ENCODE measurements around the gene TEX53.
A peak's percentile ranks its signal among the peaks of the same experiment; 100 is the strongest.

Gene TEX53

DNA sequence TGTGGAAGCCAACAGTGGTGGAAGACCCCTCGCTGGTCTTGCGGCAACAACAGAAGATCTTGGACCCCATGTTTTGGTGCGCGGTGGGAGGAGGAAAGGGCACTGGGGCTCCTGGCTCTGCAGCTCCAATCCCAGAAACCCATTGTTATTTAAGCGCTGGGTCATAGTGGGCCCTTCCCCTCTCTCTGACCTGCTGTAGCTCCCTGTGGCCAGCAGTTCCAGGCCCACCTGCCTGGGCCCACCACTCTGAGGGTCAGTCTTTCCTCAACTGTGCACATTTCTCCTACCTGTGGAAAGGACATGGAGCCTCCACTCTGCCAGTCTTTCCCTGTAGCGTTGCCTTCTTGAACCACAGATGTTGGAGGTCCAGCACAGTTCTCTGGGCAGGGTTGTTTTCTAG lies at the start of gene TEX53:
Gene TEX53, minus strand, starts transcription at position 101 of the 400 bp plus-strand sequence. Its CDS starts 31 bp downstream, at position 70.
- DNase-seq = no peak

DNA sequence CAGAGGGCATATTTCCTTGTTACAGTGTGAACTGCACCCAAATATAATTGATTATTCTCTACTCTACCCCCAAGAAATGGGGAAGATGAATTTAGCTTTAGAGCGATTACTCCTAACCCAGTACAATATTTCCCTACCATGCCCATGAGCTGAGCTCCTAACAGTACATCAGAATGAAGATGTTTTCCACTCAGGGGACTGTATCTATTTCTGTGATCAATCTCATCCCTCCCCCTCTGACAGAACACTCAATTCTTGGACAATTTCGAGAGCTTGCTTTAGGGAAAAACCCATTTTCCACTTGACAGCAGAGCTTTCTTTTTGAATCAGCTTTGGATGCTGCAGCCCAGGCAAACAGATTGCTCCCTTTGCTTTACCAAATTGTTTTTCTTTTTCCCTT lies 49.1 kb upstream of the TEX53 start:
- no peak for DNase-seq

DNA sequence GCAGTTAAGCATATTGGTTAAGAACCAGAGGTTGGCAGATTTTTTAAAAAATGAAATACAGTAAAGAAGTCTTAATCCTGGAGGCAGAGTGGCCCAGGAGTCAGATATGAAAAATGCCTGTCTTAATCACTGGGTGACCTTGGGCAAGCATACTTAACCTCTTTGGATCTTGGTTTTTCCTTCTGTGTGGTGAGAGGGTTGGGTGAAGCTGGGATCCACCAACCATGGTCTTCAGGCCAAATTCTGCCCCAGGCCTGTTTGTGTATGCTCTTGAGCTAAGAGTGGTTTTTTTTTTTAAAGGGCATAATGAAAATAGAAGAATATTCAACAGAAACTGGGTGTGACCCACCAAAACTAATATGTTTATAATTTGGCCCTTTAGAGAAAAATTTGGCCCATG lies 44.4 kb upstream of the TEX53 start:
- DNase-seq = no peak

DNA sequence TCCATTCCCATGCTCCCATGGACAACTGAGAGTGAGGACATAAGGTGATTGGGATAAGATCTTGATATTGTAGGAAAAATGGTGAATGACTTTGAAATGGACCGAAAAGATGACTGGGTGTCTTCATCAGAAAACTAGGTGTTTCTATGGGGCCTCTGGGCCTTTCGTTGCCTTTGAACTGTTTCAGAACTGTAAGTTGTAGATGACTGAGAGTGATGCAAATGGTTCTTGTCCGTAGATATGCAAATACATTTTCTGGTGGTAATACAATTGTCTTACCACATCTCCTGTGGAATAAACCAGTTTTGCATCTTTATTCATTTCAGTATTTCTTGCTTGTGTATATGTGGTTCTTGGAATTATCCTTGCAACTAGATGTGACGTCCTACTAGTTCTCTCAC lies 40.3 kb upstream of the TEX53 start:
- no peak for DNase-seq

DNA sequence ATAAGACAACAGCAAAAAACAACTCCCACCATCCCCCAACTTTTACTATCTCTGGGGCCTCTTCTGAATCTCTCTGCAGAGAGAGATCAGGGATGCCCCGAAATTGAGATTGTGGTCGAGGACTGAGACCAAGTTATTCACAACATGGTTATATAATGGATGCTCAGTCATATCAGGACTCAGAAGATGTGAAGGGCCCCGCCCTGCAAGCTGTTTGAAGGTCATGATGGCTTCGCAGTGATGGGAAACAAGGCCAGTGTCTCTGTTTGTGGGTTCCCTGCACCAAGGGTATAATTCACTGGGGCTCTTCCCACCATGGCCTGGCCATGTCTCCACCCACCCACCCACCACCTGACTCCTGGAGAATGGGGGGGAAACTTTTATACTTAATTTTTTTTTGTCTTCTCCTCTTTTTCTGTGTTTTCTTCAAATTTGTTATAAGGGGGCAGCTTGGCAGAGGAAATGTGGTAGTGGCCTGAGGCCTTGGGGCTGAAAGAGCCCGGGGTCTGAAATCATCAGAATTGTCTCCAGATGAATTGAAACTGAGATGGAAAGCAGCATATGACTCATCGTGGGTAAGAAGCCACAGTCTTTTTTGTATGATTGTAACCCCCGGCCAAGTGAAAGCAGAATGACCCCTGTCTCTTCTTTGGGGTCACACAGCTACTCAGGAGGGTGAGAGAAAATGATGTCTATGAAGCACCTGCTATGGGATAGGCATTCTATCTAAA lies 39.4 kb upstream of the TEX53 start:
- no peak for DNase-seq

DNA sequence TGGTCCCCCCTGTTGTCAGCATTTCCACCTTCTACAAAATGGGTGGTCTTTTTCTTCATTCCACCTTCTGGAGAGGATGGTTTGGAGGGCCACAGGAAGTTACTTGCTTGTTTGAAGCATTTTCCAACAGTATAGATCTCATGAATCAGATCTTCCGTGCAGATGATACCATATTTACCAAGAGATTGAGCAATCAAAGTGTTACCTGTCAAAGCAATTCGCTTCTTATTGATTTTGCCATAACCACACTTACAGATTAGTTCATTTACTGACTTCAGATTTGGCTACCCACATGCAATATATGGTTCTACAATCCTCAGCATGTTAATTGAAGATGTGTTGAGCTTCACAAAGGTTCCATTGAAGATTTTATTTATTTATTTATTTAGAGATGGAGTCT lies 38.3 kb upstream of the TEX53 start:
- DNase-seq = no peak

DNA sequence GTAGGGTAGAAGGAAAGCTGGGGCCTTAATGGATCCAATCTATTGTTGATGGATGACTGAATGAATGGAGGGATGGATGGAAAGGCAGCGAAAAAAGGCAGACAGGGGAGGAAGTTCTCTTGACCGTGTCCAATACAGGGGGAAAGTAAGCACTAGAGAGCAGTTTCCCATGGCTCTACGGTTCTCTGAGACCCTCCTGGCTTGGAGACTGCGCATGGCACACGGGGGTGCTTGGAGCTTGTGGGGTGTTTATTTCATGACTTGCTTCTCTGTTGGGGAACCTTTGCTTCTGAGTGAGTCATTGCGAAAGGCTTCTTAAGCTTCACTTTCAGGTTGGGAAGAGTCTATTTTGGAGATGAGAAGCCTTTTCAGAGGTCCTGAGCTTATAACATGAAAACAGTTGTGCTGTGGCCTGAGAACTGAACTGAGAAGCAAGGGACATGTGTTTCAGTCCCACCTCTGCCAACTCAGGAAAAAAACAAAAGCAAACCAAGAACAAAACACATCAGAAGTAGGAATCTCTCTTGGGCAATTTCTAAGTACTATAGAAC lies 37.2 kb upstream of the TEX53 start:
- no peak for DNase-seq

DNA sequence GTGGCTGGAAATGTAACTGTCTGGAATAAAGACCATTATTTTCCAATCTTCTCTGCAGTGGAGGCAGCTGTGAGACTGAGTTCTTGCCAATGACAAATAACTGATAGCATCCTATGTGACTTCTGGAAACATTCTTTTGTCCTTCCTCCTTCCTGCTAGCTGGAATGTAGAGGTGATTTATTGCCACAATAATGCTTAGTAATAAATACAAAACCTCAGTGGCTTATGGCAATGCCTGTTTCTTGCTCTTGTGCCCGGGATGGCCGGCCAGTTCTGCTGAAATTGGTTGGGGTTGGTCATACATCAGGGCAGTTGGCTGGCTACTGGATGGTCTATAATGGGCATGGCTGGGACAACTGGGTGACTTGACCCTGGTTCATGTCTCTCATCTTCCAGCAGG lies 36.5 kb upstream of the TEX53 start:
- DNase-seq = no peak

DNA sequence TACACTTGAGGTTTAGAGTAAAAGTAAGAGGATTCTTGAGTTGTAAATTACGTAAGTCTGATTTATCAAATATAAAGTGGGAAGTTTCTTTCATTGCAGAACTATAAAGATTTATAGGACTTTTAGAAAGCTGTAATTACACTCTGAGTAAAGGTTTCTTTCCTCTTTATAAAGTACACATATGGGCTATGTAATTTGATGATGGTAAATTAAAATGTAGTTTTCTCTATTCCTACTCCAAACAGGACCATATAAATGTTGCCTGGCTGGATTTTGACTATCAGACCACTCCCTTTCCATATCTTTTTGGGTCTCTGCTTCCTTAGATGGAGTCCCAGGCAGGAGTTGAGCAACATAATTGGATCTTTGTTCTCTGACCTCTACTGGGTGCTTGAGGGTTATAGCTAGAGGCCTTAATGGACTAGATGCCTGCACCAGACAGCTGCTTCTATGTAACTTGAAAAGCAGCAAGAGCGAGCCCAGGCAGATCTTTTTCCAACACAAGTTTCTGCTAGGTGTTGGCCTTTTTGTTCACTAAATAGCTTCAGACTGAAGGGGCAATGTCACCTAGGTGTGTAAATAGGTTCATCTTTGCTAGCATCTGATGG lies 35.7 kb upstream of the TEX53 start:
- DNase-seq = no peak

DNA sequence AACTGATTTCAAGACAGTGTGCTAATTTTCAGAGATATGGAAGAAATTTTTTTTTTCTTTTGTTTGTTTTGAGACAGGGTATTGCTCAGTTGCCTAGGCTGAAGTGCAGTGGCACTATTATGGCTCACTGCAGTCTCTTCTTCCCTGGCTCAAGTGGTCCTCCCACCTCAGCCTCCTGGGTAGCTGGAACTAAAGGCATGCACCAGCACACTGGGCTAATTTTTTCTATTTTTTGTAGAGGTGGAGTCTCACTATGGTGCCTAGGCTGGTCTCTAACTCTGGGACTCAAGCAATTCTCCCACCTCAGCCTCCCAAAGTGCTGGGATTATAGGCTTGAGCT lies 34.3 kb upstream of the TEX53 start:
- no peak for DNase-seq

DNA sequence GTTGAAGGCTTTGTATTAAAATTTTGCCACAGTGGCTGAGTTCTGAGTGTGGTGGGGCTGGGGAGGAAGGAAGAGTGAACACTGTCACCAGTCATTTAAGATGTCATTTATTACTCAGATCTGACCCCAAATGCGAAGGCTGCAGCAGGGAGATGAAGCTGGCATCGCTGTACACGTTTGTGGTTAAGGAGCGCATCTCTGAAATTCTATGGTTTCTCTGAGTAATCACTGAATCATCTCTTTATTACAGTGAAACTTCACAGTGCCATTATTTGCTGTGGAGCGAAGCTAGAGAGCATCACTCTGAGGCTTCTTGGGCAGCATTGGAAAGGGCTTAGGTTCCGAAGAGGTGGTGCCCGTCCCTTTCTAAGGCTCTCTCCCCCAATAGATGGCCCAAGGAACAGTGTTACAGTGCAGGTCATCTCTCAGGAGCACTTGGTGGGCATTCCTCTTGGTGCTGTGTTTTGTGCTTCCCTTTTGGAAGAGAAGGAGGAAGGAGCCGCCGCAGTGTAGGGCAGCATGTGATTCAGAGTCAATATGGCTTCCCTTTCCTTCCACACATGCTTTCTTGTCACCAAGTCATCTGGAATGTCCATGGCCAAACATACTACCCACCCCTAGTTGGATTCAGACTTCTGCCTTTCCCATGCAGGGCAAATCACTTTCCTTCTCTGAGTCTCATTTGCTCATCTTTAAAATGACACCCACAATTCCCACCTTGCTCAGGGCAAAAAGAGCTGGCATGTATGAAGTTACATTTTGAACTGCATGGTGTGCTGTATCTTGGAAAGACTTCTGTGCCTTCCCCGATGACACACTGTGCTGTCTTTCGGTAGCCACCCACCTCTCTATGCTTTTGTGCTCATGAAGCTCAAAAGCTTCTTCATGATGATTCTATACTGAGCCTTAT lies 33.7 kb upstream of the TEX53 start:
- DNase-seq = no peak

DNA sequence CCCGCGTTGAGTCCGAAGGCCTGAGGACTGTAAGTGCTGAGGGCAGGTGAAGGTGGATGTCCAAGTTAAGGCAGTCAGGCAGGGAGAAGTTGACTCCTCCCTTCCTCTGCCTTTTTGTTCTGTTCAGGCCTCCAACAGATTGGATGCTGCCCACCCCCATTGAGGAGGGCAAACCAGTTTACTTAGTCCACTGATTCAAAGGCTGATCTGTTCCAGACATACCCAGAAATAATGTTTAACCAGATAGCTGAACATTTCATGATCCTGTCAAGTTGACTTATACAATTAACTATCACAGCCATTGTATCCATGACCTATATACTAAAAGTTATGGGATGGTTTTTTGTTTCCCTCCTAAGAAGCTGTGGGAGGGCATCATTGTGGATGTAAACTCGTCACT lies 32.7 kb upstream of the TEX53 start:
- no peak for DNase-seq

DNA sequence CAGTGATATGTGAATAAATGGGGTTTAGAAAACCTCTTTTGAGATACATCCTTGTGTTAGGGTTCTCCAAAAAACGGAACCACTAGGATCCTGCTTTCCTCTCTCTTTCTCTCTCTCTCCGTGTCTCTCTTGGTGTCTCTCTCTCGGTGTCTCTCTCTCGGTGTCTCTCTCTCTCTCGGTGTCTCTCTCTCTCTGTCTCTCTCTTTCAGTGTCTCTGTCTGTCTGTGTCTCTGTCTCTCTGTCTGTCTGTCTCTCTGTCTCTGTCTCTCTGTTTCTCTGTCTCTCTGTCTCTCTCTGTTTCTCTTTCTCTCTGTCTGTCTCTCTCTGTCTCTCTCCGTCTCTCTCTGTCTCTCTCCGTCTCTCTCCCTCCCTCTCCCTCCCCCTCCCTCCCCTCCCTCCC lies 32.2 kb upstream of the TEX53 start:
- no peak for DNase-seq

DNA sequence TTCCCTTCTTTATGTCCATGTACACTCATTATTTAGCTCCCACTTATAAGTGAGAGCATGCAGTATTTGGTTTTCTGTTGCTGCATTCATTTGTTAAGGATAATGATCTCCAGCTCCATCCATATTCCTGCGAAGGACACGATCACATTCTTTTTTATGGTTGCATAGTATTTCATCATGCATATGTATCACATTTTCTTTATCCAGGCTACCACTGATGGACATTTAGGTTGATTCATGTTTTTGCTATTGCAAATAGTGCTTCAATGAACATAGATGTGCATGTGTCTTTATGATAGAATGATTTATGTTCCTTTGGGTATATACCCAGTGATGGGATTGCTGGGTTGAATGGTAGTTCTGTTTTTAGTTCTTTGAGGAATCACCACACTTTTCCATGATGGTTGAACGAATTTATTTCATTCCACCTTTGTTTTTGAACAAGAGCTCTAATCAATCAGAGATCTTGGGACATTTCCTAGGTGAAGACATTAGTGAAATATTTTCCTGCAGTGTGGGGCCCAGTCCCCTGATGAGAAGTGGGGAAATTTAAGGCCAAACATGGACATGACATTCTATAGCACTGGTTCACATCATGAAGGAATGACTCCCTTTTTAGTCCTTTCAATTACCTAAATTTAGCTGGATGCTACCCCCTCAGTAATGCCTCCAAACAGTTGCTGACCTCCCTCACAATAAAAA lies 31.5 kb upstream of the TEX53 start:
- DNase-seq = no peak

DNA sequence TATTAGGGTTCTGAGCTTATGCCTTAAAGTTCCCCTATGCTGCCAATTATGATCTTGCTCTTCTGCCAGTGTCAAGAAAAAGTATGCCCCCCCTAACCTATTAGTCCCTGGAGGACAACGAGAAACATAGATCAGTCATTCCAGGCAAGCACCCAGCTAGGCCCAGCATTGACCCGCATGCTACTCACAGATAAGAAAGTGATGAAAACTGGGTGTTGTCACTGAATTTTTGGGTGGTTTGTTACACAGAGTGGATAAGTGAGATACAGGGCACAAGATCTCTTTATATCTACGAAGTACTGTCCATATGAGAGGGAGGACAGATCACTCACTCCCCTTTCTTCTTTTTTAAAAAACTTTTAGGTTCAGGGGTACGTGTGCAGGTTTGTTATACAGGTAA lies 30.8 kb upstream of the TEX53 start:
- no peak for DNase-seq

DNA sequence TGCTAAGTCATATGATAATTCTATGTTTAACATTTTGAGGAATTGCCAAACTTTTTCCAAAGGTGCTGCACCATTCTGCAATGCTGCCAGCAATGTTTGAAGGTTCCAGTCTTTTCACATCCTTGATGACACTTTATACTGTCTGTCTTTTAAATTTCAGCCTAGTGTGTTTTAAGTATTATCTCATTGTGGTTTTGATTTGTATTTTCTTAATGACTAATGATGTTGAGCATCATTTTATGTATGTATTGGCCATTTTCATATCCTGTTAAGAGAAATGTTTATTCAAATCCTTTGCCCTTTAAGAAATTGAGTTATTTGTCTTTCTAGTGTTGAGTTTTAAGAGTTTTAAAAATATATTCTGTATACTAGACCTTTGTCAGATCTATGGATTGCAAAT lies 29.4 kb upstream of the TEX53 start:
- no peak for DNase-seq

DNA sequence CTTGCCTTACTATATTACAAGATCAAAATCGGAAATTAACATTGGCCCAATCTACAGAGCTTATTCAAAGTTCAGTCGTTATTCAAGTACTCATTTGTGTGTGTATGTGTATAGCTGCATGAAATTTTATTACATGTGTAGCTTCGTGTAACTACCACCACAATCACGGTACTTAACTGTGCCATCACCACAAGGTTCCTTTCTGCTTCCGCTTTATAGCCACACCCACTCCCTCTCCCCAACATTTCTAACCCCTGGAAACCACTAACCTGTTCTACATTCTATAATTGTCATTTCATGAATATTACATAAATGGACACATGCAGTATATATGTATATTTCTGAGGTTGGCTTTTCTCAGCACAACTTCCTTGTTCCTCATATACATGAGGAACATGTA lies 28.3 kb upstream of the TEX53 start:
- DNase-seq = no peak

DNA sequence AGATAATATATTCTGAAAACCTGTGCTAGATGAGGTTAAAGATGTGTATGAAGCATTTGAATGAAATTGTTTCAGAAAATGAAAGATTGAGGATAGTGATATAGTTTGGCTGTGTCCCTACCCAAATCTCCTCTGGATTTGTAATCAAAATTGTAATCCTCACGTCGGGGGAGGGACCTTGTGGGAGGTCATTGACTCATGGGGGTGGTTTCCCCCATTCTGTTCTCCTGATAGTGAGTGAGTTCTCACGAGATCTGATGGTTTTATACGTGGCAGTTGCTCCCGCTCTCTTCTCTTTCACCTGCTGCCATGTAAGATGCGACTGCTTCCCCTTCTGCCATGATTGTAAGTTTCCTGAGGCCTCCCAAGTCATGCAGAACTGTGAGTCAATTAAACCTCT lies 26.4 kb upstream of the TEX53 start:
- DNase-seq = no peak

DNA sequence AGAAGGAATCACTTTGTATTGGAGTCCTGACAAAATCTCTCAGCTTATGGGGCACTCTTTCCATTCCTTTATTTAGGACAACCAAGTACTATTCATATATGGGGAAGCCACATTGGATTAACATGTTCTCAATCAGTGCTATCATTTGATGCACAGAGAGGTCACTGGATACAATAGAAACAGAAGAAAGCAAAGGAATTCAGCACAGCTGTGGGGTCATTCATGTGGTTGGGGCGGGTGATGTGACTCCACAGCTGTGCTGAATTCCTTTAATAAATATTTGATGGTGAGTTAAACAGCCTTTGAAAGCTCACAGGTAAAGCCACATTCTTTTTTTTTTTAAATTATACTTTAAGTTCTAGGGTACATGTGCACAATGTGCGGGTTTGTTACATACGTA lies 25.2 kb upstream of the TEX53 start:
- no peak for DNase-seq

DNA sequence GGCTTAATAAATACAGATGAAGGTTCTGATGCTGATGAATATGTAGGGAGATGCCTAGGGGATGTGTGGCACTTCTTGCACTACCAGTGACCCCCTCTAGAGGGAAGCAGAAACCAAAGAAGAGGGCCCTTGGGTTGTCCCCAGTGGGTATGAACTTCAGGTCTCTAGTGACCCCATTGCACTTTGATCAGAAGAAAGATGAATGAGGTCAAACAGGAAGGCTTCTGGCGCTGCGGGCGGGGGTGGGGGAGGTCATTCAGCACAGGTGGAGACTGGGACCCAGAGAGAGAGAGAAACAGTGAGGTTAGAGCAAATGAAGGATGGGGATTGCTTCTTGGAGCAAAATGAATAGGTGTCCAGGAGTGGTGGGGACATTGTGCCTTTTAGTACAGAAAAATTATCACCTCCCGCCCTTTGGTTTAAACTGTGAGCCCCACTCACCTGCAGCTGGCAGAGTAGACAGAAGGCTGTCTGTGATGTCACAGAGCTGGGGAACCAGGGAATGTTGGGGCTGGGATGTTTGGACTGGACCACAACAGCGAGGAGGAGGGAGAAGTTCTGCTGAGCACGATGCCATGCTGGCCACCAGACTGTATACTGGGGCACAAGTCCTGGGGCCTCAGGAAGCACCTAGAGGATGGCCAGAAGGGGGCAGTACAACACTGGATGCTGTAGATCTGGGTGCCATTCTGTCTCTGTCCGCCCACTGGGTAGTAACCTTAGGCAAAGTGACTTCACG lies 24.2 kb upstream of the TEX53 start, which contains the start of gene TEX48:
Gene TEX48, minus strand, starts transcription at position 599 of the 739 bp plus-strand sequence. CDS start 10,469 bp downstream, outside the sequence.
- DNase-seq = peak; percentile 72 to 76

DNA sequence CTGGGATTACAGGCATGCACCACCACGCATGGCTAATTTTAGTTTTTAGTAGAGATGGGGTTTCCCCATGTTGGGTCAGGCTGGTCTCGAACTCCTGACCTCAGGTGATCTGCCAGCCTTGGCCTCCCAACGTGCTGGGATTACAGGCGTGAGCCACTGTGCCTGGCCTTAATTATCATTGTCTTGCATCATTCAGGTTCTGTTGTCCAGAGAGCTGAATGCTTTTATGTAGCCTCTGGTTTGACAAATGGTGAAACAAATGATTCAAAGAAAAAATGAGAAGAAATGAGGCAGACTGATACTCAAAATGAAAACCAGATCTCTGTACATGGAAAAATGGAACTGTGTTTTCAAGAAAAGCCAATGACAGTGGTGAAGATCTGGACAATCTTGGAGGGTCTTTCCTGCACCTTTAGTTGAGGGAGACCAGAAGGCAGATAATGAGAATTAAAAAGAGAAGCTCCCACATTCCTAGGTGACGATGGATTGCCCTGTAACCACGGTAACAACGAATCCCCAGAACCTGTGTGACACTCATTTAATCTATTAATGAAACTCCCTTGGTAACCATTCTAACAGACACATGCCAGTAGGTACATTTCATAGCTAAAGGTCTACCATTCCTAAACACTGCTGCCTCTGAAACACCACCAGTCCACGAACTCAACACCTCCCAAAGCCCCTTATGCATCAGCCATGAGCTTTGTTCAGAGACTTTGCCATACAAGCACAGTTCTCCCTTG lies 22.8 kb upstream of the TEX53 start:
- no peak for DNase-seq

All from NCI-H524 (cell line).